NCI-H2196 treated with DMSO at 0.1 percent for 48 hours (cell line): ENCODE measurements around the gene KLRC4.
"Not testable (repeated sequence)": the region's sequence is repeated elsewhere in the genome, so short reads cannot be mapped to it uniquely, and the experiment has no call there.

ENCODE experiments used
- DNase-seq: peaks from one replicate; lab custom pipeline; 2025; ENCODE audit not compliant: unreplicated experiment; lab: John Stamatoyannopoulos, UW

Gene KLRC4

DNA sequence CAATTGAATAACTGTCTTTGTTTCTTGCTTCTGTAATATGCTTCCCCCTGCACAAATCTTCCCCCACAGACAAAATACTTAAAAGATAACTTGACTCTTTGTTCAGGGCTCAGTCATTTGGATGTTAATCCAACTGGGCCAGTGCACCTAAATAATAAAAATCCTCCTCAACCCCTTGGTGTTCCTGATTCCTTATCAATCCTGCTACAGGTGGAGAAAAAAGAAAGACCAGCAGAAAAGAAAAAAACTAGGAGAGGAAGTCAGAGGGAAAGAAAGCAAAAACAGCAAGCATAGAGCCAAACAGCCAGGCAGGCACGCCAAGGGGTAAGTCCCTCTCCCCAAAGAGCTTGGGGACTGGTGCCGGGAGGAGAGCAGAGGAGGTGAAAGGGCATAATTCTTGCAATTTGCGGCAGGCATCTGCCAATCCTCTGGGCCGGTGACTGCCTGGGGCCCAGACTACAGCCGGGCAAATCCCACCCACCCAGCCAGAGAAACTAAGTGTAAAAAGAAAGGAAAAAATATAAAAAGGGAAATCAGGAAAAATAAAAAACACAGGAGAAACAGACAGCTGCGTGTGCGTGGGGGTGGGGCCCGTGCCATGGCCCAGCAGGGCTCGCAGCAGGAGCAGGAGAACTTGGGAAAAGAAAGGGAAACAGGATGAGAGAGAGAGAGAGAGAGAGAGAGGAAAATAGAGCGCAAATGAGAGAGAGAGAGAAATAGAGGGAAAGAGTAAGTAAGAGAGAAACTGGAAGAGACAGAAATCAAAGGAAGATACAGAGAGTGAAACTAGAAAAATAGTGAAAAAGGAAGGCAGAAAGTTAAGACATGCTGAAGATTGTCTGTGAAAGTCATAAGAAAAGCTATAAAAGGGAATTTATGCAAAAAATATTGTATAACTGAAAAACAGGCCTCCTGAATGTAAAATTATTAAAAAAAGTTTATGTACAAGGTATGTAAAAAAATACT, 41.1 kb downstream of the KLRC4 start:
- DNase-seq: no peak

DNA sequence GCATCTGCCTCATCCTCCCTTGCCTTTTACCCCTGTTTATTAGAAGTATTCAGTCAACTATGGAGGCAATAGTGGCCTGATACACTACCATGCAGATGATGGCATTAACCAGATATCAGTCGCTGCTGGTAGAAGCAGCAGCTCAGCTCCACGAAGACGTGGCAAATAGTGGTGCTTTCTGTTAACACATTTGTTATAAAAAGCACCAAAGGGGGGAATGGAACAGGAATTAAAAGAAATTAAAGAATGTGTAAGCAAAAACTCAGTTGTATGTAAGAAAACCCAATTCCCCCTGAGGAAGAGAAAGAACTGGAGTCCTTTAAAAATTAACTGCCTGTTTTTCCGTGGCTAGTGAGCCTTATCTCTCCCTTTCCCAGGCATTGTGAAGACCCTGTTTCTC, 41.8 kb downstream of the KLRC4 start:
- not testable (repeated sequence) for DNase-seq

DNA sequence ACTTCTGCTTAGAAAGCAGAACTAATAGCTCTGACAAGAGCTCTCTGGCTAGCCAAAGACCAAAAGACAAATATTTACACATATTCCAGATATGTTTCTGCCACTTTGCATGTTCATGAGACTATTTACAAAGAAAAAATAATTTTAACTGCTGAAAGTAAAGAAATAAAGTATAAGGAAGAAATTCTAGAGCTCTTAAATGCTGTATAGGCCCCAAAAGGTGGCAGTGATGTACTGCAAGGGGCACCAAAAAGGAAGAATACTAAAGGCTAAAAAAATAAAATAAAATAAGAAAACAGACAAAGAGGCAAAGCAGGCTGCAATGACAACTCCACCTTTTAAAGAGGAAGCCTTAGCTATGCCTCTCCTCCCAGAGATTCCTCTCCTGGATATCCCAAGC, 42.7 kb downstream of the KLRC4 start:
- DNase-seq: no peak

- DNase-seq: no peak
Measured at GRCh38 chr12:10365696-10366405, 43.7 kb downstream of the KLRC4 start.

GRCh38 chr12:10364815-10365622, 44.5 kb downstream of the KLRC4 start:
- peak; percentile 24 for DNase-seq

- no peak for DNase-seq
Measured at GRCh38 chr12:10363914-10364814, 45.4 kb downstream of the KLRC4 start.

DNA sequence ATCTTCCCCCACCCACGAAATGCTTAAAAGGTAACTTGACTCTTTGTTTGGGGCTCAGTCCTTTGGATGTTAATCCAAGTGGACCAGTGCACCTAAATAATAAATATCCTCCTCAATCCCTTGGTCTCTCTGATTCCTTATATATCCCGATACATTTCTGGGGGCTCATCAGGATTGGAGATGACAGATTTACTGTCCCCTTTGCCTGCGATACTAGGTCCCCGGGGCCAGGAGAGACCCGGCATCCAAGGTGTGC, 46.0 kb downstream of the KLRC4 start:
- no peak for DNase-seq

DNA sequence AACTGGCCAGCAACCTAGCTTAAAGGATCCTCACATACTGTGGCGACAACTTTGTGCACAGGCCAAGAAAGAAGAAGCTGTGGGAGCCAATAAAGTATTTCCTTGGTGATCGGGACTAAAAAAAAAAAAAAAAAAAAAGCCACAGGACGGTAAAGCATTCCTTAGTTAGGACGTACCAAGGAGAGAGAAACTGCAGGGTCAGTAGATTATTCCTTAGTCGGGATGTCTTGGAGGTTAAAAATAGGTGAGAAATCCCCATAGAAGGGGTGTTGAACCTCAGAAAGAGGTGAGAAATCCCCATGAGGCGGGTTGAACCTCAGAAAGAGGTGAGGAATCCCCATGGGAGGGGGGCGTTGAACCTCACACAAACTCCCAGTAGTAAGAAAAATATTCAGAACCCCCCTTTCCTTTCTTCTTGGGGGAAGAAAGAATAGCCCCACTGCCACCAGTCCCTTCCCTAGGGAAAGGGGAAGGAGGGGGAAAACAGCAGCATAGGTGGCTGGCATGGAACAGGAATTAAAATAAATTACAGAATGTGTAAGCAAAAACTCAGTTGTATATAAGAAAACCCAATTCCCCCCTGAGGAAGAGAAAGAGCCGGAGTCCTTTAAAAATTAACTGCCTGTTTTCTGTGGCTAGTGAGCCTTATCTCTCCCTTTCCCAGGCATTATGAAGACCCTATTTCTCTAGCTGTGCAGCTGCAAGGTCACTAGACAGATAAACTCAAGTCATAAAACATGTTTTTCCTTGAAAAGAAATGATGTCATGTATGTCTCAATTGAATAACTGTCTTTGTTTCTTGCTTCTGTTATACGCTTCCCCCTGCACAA, 46.5 kb downstream of the KLRC4 start:
- no peak for DNase-seq

- no peak for DNase-seq
Measured at GRCh38 chr12:10362325-10362724, 47.2 kb downstream of the KLRC4 start.

DNA sequence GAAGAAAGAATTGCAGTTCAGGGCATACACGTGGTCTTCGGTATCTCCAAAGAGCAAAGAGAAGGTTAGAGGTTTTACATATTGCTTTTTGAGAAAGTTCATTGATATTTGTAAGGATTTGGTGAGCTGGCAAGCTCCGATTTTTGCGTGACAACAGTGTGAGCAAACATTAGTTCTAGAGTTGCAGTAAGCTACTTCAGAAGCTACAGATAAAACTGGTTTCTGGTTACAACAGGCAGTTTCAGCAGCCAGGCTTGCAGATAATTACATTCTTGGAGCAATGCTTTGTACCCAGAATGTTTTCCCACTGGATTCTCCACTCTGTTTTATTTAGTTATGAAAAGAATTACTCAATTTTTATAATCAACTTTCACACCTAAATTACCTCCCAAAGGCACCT, 47.9 kb downstream of the KLRC4 start:
- no peak for DNase-seq

DNA sequence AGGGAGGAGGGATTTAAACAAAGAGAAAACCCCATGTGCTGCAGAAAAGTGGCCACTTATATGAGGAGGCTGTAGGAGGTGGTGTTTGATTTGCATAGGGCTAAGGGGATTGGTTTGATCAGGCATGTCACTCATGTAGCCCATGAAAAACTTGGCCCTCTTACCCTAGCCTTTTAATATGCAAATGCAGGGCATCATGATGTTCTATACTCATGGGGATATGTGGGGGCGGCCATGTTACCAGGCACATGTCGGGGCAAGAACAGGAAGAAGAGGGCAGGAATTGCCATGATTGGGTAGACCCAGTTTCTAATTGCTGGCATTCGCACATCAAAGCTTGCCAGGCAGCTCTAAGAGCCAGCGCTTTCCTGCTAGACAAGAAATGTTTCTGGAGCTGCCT, 48.5 kb downstream of the KLRC4 start:
- DNase-seq: no peak

GRCh38 chr12:10358969-10359368, 50.6 kb downstream of the KLRC4 start:
- DNase-seq: no peak

GRCh38 chr12:10358131-10358530, 51.4 kb downstream of the KLRC4 start:
- no peak for DNase-seq
